GM12801 (cell line): ENCODE results near the gene APPL2.

Experiments
- TF ChIP-seq, protein P1 (sequence below): IDR thresholded peaks from one replicate; pipeline ENCODE4 v1.5.1; 2011; ENCODE audit warnings: control low read depth; ENCODE audit not compliant: insufficient read length; ENCODE audit errors: extremely low read depth

The APPL2 gene

GRCh38 chr12:105221583-105222283 lies 14.2 kb downstream of the APPL2 start:
- TF ChIP-seq, protein P1, sequence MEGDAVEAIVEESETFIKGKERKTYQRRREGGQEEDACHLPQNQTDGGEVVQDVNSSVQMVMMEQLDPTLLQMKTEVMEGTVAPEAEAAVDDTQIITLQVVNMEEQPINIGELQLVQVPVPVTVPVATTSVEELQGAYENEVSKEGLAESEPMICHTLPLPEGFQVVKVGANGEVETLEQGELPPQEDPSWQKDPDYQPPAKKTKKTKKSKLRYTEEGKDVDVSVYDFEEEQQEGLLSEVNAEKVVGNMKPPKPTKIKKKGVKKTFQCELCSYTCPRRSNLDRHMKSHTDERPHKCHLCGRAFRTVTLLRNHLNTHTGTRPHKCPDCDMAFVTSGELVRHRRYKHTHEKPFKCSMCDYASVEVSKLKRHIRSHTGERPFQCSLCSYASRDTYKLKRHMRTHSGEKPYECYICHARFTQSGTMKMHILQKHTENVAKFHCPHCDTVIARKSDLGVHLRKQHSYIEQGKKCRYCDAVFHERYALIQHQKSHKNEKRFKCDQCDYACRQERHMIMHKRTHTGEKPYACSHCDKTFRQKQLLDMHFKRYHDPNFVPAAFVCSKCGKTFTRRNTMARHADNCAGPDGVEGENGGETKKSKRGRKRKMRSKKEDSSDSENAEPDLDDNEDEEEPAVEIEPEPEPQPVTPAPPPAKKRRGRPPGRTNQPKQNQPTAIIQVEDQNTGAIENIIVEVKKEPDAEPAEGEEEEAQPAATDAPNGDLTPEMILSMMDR, result no peak

DNA sequence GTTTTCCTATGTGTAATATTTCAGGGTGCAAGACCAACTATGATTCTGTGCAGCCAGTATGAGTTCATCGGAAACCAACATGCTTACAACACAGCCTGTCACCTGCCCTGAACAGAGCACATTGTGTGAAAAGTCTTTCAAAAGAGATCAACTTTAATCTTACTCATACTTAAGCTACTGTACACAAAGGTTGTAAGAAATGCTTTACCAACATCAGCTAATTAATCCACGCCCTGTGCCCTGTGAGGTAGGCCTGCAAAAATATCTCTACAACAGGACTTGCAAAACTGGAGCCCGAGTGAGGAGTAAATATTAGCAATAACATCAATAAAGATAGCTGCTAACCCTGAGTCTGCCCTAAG lies 15.1 kb downstream of the APPL2 start:
- TF ChIP-seq, protein P1, result no peak

DNA sequence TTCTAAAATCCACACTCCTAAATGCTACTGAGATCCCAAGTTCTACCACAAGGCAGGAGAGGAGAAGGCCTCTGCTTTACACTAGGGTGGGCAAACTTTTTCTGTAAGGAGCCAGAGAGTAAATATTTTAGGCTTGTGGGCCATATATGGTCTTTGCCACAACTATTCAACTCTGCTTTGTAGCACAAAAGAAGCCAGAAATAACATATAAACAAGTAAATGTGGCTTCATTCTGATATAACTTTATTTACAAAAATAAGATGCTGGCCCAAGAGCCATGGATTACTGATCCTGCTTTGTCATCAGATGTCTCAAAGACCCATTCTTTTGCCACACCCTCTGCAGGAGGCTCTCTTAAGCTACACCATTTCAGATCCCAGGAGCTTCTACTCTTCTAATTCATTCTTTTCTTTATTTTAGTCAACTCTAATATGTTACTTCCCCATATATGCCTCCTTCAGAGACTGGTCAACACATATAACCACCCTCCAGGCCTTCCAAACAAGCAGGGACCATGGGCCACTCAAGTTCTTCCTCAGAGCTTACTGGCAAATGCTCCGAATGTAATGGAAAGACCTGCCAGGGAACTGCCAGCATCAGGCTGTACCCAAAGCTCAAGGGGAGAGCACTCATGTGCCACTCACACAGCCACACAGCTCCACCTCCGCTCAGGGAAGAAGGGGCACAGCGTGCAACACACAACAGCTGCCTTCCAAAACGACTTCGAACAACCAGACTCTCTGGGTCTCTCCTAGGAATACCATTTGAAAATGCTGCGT lies 15.6 kb downstream of the APPL2 start:
- TF ChIP-seq, protein P1, result no peak

DNA sequence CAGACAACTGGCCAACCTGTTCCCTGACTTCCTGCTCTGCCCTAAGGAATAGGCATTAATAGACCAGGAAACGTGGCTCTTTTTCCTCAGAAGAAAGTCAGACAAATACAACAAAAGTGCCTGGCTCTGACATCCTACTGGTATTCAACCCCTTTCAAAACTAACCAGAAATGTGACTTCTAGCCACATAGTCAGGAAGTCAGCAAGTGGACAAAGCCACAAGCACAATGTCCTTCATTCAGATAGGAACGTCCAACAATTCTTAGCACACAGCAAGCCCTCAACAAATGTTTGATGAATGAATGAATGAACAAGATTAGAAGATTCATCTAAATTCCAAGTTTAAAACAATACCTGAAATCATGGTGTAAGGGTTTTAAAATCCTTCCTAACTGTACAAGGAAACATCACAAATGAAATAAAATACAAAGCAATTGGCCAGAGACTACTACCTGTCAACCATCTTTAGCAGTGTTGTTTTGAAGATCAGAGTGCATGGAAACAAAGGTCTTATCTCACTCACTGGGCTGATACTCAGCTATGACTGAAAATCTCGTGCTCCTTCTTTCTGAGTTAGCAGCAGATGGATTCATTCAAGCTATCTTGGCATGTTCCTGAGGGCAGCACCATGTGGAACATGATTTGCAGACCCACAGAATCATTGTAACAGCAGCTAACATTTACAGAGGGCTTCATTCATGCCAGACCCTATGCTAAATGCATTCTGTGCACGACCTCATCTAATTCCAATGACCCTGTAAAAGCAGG lies 16.5 kb downstream of the APPL2 start:
- TF ChIP-seq, protein P1, result no peak

DNA sequence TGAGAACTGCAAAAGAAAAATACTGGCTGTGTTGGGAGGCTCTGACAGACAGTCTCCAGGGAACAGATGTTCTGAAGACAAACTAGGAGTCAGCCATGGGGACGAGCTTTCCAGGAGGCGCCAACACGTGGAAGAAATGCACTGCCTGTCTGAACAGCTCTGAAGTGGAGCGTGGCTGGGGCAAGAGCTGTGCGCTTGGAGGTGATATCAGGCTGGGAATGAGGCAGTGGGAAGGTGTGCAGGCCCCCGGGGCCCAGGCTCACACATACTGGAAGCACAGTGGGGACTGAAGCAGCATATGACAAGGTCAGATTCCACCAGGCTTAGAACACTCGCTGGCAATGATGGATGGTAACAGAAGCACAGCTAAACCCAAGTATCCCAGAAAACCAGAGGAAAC lies 17.5 kb downstream of the APPL2 start:
- TF ChIP-seq, protein P1, result no peak

DNA sequence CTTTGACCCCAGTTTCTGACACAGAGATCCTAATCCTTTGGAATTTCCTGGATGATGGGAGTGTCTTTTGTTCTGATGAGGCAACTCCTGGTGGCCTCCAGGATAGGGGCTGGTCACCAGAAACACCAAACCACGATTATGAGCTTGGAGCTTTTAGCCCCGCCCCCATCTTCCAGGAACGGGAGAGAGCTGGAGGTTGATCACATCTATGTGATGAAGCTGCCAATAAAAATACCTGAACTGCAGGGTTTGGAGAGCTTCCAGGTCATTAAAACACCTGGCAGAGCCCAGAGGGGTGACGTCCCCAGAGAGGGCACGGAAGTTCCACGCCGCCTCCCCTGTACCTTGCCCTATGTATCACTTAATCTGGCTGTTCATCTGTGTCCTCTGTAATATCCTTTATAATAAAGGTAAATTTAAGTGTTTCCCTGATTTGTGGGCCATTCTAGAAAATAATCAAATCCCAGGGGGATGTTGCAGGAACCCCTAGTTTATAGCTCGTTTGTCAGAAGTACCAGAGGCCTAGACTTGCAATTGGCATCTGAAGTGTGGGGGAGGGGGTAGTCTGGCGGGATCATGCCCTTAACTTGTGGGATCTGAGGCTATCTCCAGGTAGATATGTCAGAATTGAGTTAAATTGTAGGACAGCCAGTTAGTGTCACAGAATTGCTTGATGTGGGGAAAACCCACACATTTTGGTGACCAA lies 21.2 kb downstream of the APPL2 start:
- TF ChIP-seq, protein P1, result no peak

- TF ChIP-seq, protein P1, result no peak
Measured at GRCh38 chr12:105214148-105214547, 21.8 kb downstream of the APPL2 start.
